Adrenal gland (tissue), 5 donors: ENCODE results near the gene PTPRF.

ENCODE experiments used
- CTCF ChIP-seq, 6 experiments: fragments of 450-650 bp in 4 of 6; fragments of 200-600 bp in 2 of 6; sonication (generic) in 1 of 6; IDR thresholded peaks; 1 replicate in 5 of 6; 2 replicates in 1 of 6; pipeline versions ENCODE4 v1.5.1 to v1.8.0; 2016 to 2021; ENCODE audit warnings: antibody characterized with exemption in 6 of 6, mild to moderate bottlenecking in 2 of 6, moderate library complexity in 1 of 6
- POLR2A ChIP-seq, 2 donors: fragments of 450-650 bp; IDR thresholded peaks; one replicate each; pipeline ENCODE4 v1.6.1; 2017; ENCODE audit warnings: antibody characterized with exemption in 2 of 2, mild to moderate bottlenecking in 2 of 2, moderate library complexity in 1 of 2
- donor health status: DM: no; HTN: no; CAD: no.

GRCh38 chr1:43596579-43596978 is 65.9 kb downstream of the PTPRF start:
- TF ChIP-seq CTCF (IDR thresholded peaks at IDR 0.05) (no peak), POLR2A (IDR thresholded peaks at IDR 0.05) (no peak)
